Neural progenitor cell (in vitro differentiated cells): ENCODE data around the gene ARHGEF26. TPM values are rescaled to one million over a fixed set of nuclear protein-coding genes. Genes with fewer than 3 reads are reported as not detected.

Source experiments
- DNase-seq: peaks from one replicate; pipeline ENCODE4 v3.0.0-alpha.2; 2016; ENCODE audit warnings: low spot score
- H2AFZ ChIP-seq: fragments of 200-600 bp; sonication (generic); replicated peaks from 2 replicates; pipeline ENCODE4 v1.6.1; 2016; ENCODE audit warnings: antibody characterized with exemption
- H3F3A ChIP-seq: fragments of 200-600 bp; sonication (generic); 2 replicates; pipeline ENCODE4 v1.6.1; 2016; ENCODE audit warnings: antibody characterized with exemption, low read depth
- H3K27ac ChIP-seq: fragments of 200-600 bp; sonication (generic); 2 replicates; pipeline ENCODE4 v1.5.1; 2016; ENCODE audit warnings: mild to moderate bottlenecking
- H3K27me3 ChIP-seq: fragments of 200-600 bp; sonication (generic); 2 replicates; pipeline ENCODE4 v1.6.1; 2016; ENCODE audit warnings: mild to moderate bottlenecking, moderate library complexity
- H3K36me3 ChIP-seq: fragments of 200-600 bp; sonication (generic); 2 replicates; pipeline ENCODE4 v1.5.1; 2016
- H3K4me1 ChIP-seq: fragments of 200-600 bp; sonication (generic); 2 replicates; pipeline ENCODE4 v1.6.1; 2016; ENCODE audit warnings: mixed run types
- H3K4me2 ChIP-seq: fragments of 200-600 bp; sonication (generic); 2 replicates; pipeline ENCODE4 v1.6.1; 2016
- H3K4me3 ChIP-seq: fragments of 200-600 bp; sonication (generic); 2 replicates; pipeline ENCODE4 v1.5.1; 2016
- H3K79me2 ChIP-seq: fragments of 200-600 bp; sonication (generic); 2 replicates; pipeline ENCODE4 v1.6.1; 2016; ENCODE audit warnings: low read depth
- H3K9ac ChIP-seq: fragments of 200-600 bp; sonication (generic); 2 replicates; pipeline ENCODE4 v1.6.1; 2016
- H3K9me3 ChIP-seq: fragments of 200-600 bp; sonication (generic); 2 replicates; pipeline ENCODE4 v1.5.1; 2016; ENCODE audit warnings: low read depth
- H4K20me1 ChIP-seq: fragments of 200-600 bp; sonication (generic); 2 replicates; pipeline ENCODE4 v1.6.1; 2016; ENCODE audit warnings: low read depth
- H3K27ac Mint-ChIP-seq: 3 replicates; pipeline ENCODE4 v1.8.0; 2021; ENCODE audit warnings: mixed read lengths
- H3K27me3 Mint-ChIP-seq: 2 replicates; pipeline ENCODE4 v1.8.0; 2022; ENCODE audit warnings: low read depth, mild to moderate bottlenecking, inconsistent platforms, moderate library complexity, mixed read lengths; ENCODE audit not compliant: insufficient read depth
- H3K36me3 Mint-ChIP-seq: 3 replicates; pipeline ENCODE4 v1.8.0; 2021; ENCODE audit warnings: mixed read lengths
- H3K4me1 Mint-ChIP-seq: 3 replicates; pipeline ENCODE4 v1.8.0; 2021; ENCODE audit warnings: mixed read lengths
- H3K4me3 Mint-ChIP-seq: 3 replicates; pipeline ENCODE4 v1.8.0; 2021; ENCODE audit warnings: mild to moderate bottlenecking, moderate library complexity, mixed read lengths
- H3K9me3 Mint-ChIP-seq: 3 replicates; pipeline ENCODE4 v1.8.0; 2020; ENCODE audit warnings: mixed read lengths
- EZH2 ChIP-seq: fragments of 200-600 bp; sonication (generic); IDR thresholded peaks from 2 replicates; pipeline ENCODE4 v1.6.1; 2017; ENCODE audit warnings: antibody characterized with exemption, mild to moderate bottlenecking, moderate library complexity
- EZH2phosphoT487 ChIP-seq: fragments of 200-600 bp; sonication (generic); IDR thresholded peaks from 2 replicates; pipeline ENCODE4 v1.6.1; 2017; ENCODE audit warnings: antibody characterized with exemption
- total RNA-seq: library from RNA; depleted of rRNA; stranded (reverse); fragments of >200 nt; gene quantifications from 2 replicates; pipeline ENCODE4 v1.2.3, GENCODE V29; 2015; ENCODE audit warnings: low replicate concordance
- TF ChIP-seq, protein P1 (sequence below): fragments of 200-600 bp; sonication (generic); IDR thresholded peaks from 2 replicates; pipeline ENCODE4 v1.5.1; 2017; ENCODE audit warnings: antibody characterized with exemption, mild to moderate bottlenecking

The ARHGEF26 gene
- total RNA-seq, 1 donor from 2014 or later, result 14.0 TPM

DNA sequence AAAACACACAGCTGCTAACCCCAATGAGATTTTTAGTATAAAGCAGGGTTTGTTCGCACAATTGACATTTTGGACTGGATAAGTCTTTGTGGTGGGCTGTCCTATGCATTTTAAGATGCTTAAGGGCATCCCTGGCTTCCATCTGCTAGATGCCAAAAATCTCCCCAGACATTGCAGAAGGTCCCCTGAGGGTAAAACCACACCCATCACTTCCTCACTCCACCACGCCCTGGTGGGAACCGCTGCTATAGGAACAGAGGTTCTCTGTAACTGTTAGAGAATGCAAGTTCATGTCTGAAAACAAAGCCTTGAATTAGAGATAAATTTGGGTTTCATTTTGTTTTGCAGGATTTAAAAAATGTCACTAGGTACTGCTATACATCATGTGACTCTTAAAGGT is 67.7 kb downstream of the ARHGEF26 start:
- no peak overlapping the region for H3K9ac ChIP-seq
- H3F3A ChIP-seq, result no peaks in the 10 kb centered on the region
- no peak overlapping the region for H3K27ac Mint-ChIP-seq
- TF ChIP-seq EZH2phosphoT487 (no peak), EZH2 (no peak)
- TF ChIP-seq, protein P1, sequence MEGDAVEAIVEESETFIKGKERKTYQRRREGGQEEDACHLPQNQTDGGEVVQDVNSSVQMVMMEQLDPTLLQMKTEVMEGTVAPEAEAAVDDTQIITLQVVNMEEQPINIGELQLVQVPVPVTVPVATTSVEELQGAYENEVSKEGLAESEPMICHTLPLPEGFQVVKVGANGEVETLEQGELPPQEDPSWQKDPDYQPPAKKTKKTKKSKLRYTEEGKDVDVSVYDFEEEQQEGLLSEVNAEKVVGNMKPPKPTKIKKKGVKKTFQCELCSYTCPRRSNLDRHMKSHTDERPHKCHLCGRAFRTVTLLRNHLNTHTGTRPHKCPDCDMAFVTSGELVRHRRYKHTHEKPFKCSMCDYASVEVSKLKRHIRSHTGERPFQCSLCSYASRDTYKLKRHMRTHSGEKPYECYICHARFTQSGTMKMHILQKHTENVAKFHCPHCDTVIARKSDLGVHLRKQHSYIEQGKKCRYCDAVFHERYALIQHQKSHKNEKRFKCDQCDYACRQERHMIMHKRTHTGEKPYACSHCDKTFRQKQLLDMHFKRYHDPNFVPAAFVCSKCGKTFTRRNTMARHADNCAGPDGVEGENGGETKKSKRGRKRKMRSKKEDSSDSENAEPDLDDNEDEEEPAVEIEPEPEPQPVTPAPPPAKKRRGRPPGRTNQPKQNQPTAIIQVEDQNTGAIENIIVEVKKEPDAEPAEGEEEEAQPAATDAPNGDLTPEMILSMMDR, result no peak
- H2AFZ ChIP-seq, result no peak overlapping the region
- H3K4me1 ChIP-seq, result no peaks in the 10 kb centered on the region
- H3K27me3 Mint-ChIP-seq, result peaks cover 2% of the 10 kb centered on the region
- no peak overlapping the region for H3K4me3 Mint-ChIP-seq
- H4K20me1 ChIP-seq, result no peaks in the 10 kb centered on the region
- H3K27me3 ChIP-seq, result no peaks in the 10 kb centered on the region
- no peaks in the 10 kb centered on the region for H3K9me3 ChIP-seq
- H3K79me2 ChIP-seq, result no peaks in the 10 kb centered on the region
- H3K27ac ChIP-seq, result no peak overlapping the region
- H3K36me3 ChIP-seq, result peaks cover 4% of the 10 kb centered on the region
- no peak overlapping the region for H3K4me2 ChIP-seq
- no peaks in the 10 kb centered on the region for H3K9me3 Mint-ChIP-seq
- H3K4me3 ChIP-seq, result no peak overlapping the region
- no peak for DNase-seq
- H3K4me1 Mint-ChIP-seq, result peaks cover 2% of the 10 kb centered on the region
- peaks cover 21% of the 10 kb centered on the region for H3K36me3 Mint-ChIP-seq

DNA sequence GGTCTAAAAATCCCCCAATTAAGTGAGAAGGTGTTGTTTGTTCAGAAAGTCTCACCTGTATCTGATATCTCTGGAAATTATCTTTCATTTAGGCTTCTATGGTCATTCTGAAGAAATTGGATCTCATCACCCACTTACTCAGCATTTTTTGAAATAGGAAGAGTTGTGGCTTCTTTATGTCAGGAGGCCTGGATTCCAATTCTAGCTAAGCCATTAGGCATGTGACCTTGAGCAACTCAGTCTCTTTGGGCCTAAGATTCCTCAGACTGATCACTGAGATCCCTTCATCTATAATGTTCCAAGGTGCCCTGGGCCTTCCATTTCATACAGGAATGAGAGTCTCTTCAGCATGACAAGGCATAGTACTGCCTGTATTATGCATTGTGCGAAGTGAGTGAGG is 70.3 kb downstream of the ARHGEF26 start:
- TF ChIP-seq EZH2phosphoT487 (no peak), EZH2 (no peak)
- TF ChIP-seq, protein P1, result no peak
- no peak overlapping the region for H3K4me2 ChIP-seq
- H3K9ac ChIP-seq, result no peak overlapping the region
- no peaks in the 10 kb centered on the region for H3K27me3 Mint-ChIP-seq
- no peaks in the 10 kb centered on the region for H3F3A ChIP-seq
- no peak overlapping the region for H3K4me3 Mint-ChIP-seq
- peaks cover 31% of the 10 kb centered on the region for H3K36me3 Mint-ChIP-seq
- H4K20me1 ChIP-seq, result no peaks in the 10 kb centered on the region
- no peaks in the 10 kb centered on the region for H3K9me3 Mint-ChIP-seq
- H2AFZ ChIP-seq, result no peak overlapping the region
- H3K79me2 ChIP-seq, result no peaks in the 10 kb centered on the region
- H3K36me3 ChIP-seq, result peaks cover 4% of the 10 kb centered on the region
- no peaks in the 10 kb centered on the region for H3K9me3 ChIP-seq
- H3K4me3 ChIP-seq, result no peak overlapping the region
- H3K4me1 ChIP-seq, result no peaks in the 10 kb centered on the region
- no peaks in the 10 kb centered on the region for H3K27me3 ChIP-seq
- no peak overlapping the region for H3K27ac Mint-ChIP-seq
- DNase-seq, result no peak
- H3K27ac ChIP-seq, result no peak overlapping the region
- H3K4me1 Mint-ChIP-seq, result no peaks in the 10 kb centered on the region

DNA sequence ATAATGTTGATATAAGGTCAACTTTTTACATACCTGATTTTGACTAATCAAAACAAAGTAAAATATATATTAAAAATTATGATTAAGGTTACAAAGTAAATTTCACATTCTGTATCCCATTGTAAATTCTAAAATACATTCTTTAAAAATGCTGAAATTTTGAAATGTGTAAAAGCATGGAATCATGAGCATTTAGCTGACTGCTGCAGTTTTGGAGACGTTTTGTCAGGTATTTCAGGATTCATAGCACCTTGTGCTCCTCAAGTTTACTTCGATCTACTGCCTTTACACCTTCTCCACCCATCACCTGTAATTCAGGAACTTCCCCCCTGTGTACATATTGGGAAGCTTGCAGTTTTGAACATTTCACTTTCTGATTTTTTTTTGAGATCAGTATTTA is 71.0 kb downstream of the ARHGEF26 start:
- Histone ChIP-seq H3K27ac (no peak overlapping the region), H3F3A (no peaks in the 10 kb centered on the region), H3K4me3 (no peak overlapping the region), H2AFZ (no peak overlapping the region), H3K79me2 (no peaks in the 10 kb centered on the region), H3K4me1 (no peaks in the 10 kb centered on the region), H3K36me3 (peaks cover 4% of the 10 kb centered on the region), H3K27me3 (no peaks in the 10 kb centered on the region), H4K20me1 (no peaks in the 10 kb centered on the region), H3K9ac (no peak overlapping the region), H3K4me2 (no peak overlapping the region), H3K9me3 (no peaks in the 10 kb centered on the region)
- H3K4me3 Mint-ChIP-seq, result no peak overlapping the region
- no peak for DNase-seq
- H3K9me3 Mint-ChIP-seq, result no peaks in the 10 kb centered on the region
- TF ChIP-seq, protein P1, result no peak
- TF ChIP-seq EZH2phosphoT487 (no peak), EZH2 (no peak)
- peaks cover 33% of the 10 kb centered on the region for H3K36me3 Mint-ChIP-seq
- H3K4me1 Mint-ChIP-seq, result no peaks in the 10 kb centered on the region
- H3K27ac Mint-ChIP-seq, result no peak overlapping the region
- no peaks in the 10 kb centered on the region for H3K27me3 Mint-ChIP-seq
